HG03095 (cell line): Measurements from ENCODE around the gene KIF17.
"Not testable (repeated sequence)": the region's sequence is repeated elsewhere in the genome, so short reads cannot be mapped to it uniquely, and the experiment has no call there.

Experiments
- ATAC-seq: cut with Tn5 transposase; IDR thresholded peaks from one replicate; pipeline ENCODE4 v1.9.1; 2021; ENCODE audit warnings: moderate library complexity; ENCODE audit not compliant: unreplicated experiment

Gene KIF17

DNA sequence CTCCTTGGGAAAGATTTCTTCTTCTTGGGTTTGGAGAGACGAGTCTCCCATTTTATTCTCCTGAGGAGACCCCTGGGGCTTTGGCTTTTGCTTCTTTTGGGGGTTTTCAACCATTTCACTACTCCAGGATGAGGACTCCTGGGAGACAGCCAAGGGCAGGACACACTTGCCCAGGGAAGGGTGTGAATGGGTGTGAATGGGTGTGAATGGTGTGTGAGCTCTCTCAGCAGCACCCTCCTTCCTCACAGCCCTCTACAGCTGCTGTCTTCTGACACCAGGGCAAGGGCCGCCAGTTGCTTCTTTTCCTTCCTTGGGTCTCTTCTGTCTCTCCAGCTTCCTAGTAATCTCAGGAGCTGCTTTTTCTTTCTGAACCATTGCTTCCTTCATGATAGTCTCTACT is 24.2 kb downstream of the KIF17 start:
- ATAC-seq, result no peak

GRCh38 chr1:20691872-20692271 is 25.9 kb downstream of the KIF17 start:
- no peak for ATAC-seq

GRCh38 chr1:20689645-20690056 is 28.2 kb downstream of the KIF17 start:
- no peak for ATAC-seq

- no peak for ATAC-seq
These were observed 30.7 kb downstream of the KIF17 start for GRCh38 chr1:20686883-20687725.

- ATAC-seq, result no peak
These were observed 32.1 kb downstream of the KIF17 start for GRCh38 chr1:20685741-20686140.

DNA sequence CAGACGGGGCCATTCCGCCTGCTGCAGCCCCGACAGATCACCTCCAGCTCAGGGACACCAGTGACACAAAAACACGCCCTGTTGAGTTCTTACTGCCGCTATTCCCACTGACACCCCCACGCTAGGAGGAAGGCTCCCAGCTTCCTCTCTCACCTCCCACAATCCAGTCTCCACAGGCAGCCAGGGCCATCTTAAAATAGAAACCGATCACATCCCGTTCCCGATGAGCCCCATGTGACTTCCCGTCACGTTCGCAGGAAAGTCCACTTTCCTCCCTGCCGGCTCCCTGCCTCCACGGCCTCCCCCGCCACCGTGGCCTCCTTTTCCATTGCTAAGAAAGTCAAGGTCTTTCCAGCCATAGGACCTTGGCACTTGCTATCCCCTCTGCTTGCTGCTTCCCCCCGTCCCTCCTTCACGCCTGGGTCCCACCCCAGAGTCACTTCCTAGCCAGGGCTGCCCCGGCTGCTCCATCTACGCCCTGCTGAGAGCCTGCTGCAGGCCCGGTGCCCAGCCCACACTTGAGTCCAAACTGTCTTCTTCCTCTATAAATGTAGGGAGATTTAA is 32.6 kb downstream of the KIF17 start:
- no peak for ATAC-seq

GRCh38 chr1:20684651-20685050 is 33.2 kb downstream of the KIF17 start:
- no peak for ATAC-seq

GRCh38 chr1:20684050-20684620 is 33.7 kb downstream of the KIF17 start:
- no peak for ATAC-seq

DNA sequence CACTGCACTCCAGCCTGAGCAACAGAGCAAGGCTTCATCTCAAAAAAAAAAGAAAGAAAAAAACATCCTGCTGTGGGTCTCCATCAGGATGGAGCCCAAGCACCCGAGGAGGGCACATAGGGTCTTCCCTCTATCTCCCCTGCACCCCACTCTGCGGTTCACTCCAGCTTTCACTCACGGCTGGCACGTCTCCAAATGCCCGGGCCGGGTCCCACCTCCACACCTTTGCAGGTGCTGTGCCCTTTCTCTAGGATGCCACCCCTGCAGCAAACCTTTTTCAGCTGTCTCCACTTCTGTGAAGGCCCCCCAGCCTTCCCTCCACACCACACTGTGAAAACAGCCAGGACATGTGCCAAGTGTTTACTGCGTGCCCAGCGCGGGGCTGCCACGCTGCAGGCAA is 34.2 kb downstream of the KIF17 start:
- ATAC-seq, result no peak

GRCh38 chr1:20682571-20683236 is 35.1 kb downstream of the KIF17 start:
- no peak for ATAC-seq

GRCh38 chr1:20681999-20682398 is 35.8 kb downstream of the KIF17 start:
- no peak for ATAC-seq

DNA sequence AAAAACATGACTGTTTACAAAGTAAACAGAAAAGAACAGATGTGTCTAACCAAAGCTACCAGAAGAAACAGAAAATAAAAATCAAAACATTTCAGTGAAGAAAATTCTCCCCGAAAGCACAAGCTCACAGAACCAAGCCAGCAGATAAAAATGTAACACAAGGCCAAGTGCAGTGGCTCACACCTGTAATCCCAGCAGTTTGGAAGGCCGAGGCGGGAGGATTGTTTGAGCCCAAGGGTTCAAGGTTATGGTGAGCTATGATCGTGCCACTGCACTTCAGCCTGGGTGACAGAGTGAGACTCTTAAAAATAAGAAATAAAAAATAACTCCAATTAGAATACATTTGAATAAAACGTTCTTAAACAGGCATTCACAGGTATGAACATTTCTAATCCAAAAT is 37.5 kb downstream of the KIF17 start:
- no peak for ATAC-seq

GRCh38 chr1:20678599-20678998 is 39.2 kb downstream of the KIF17 start:
- no peak for ATAC-seq

DNA sequence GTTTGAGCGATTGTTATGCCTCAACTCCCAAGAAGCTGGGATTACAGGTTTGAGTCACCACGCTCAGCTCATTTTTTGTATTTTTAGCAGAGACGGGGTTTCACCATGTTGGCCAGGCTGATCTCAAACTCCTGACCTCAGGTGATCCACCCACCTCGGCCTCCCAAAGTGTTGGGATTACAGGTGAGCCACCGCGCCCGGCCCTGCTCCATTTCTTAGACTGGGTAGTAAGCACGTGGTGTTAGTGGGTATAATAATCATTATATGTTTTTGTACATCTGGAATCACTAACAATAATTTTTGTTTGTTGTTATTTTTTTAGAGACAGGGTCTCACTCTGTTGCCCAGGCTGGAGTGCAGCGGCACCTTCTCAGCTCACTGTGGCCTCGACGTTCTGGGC is 44.2 kb downstream of the KIF17 start:
- ATAC-seq, result not testable (repeated sequence)

DNA sequence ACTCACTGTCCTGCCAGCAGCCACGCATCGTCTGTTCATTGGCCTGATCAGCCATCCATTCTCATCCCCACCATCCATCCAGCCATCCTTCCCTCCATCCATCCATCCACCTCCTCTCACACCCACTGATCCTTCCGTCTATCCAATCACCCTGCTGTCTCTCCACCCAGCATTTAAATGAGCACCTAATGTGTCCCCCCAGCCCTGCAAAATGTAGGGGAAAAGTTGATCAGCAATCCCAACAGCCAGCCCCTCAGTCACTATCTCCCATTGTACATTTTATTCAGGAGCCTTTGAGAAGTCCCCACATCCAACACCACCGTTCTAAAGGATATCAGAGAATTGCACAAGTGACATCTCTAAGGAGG is 45.6 kb downstream of the KIF17 start:
- no peak for ATAC-seq

GRCh38 chr1:20670936-20671335 is 46.9 kb downstream of the KIF17 start:
- ATAC-seq, result no peak

DNA sequence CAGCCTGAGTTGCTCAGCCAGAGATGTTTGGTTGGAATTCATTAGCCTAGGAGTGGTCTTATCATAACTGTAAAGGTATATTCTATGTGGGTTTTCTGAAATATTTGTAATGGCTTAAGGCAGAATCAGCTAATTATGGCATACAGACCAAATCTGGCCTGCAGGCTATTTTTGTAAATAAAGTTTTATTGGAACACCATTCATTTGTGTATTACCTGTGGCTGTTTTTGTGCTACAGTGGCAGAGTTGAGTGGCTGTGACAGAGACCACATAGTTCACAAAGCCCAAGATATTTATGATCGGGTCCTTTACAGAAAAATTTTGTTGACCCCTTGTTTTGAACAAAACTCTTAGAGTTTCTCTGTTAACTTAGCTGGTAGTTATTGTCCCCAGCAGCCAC is 49.2 kb downstream of the KIF17 start:
- no peak for ATAC-seq

- ATAC-seq, result no peak
These were observed 51.0 kb downstream of the KIF17 start for GRCh38 chr1:20666804-20667203.

- ATAC-seq, result no peak
These were observed 51.7 kb downstream of the KIF17 start for GRCh38 chr1:20666146-20666545.

GRCh38 chr1:20665726-20666125 is 52.1 kb downstream of the KIF17 start:
- no peak for ATAC-seq

DNA sequence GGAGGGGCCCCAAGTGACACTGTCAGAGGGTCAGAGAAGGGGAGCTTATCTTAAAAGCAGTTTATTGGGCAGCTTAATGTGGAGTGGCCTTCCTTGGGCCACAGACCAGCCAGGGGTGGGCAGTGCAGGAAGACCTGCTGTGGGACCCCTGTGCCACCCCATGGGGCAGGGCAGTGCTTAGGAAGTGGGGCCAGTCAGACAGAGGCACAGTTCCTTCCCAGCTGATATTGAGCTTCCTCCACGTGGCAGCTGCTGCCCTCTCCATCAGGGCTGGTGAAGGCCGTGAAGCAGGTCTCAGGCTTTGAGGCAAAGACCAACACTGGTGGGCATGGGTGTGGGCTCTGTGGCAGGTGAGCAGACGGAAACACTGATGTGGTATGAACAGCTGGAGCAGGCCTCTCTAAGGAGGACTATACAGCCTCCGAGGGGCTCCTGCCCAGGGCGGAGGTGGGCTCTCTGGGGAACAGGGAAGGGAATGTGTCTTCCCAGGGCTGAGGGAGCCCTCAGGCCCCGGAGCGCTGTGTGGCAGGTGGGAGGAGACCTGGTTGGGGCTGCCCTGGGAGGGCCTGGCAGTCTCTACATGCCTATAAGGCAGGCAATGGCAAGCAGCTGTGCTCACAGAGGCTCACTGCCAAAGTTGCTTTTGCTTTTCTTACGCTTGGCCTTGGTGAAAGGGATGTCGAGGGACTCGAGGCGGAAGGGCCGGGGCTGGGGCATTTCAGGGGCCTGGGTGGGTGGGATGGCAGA is 53.7 kb downstream of the KIF17 start:
- ATAC-seq, result no peak
